Measurements from ENCODE around the gene CRABP2. TPM values are rescaled to one million over a fixed set of nuclear protein-coding genes. Genes with fewer than 3 reads are reported as not detected.

The CRABP2 gene
- total RNA-seq, 1 donor from 2014 or later = 0.55 TPM

- intact Hi-C loops (cut with micrococcal nuclease) = no loop called here
- no peaks in the 10 kb centered on the region for H3K36me3 Mint-ChIP-seq (ENCODE audit: low read depth)
- ATAC-seq (ENCODE audit: low read depth) = no peak
- no peak for DNase-seq
- H3K4me3 Mint-ChIP-seq = no peak overlapping the region
- CTCF ChIA-PET = no interaction called here
- peaks cover 26% of the 10 kb centered on the region for H3K27me3 Mint-ChIP-seq
- POLR2A ChIA-PET = no interaction called here
- no peak overlapping the region for H3K27ac Mint-ChIP-seq
- H3K4me1 Mint-ChIP-seq = peaks cover 7% of the 10 kb centered on the region
- no peaks in the 10 kb centered on the region for H3K9me3 Mint-ChIP-seq
- TF ChIP-seq CTCF (IDR thresholded peaks at IDR 0.05) = no peak
Observed at GRCh38 chr1:156670791-156671190, 34.6 kb downstream of the CRABP2 start.

- no peaks in the 10 kb centered on the region for H3K36me3 Mint-ChIP-seq (ENCODE audit: low read depth)
- peaks cover 24% of the 10 kb centered on the region for H3K27me3 Mint-ChIP-seq
- H3K9me3 Mint-ChIP-seq = no peaks in the 10 kb centered on the region
- TF ChIP-seq CTCF (IDR thresholded peaks at IDR 0.05) = no peak
- DNase-seq (no peak), ATAC-seq (ENCODE audit: low read depth) (no peak)
- CTCF ChIA-PET = interaction anchor here (0.7 kb wide), 1 partner anchor 43 kb away, joined by 3 read pairs; no protein-coding TSS in a partner anchor
- intact Hi-C loops (cut with micrococcal nuclease) = no loop called here
- no peak overlapping the region for H3K4me3 Mint-ChIP-seq
- POLR2A ChIA-PET = no interaction called here
- peaks cover 12% of the 10 kb centered on the region for H3K4me1 Mint-ChIP-seq
- H3K27ac Mint-ChIP-seq = no peak overlapping the region
Observed at GRCh38 chr1:156670359-156670758, 35.0 kb downstream of the CRABP2 start.

GRCh38 chr1:156669794-156670193 lies 35.6 kb downstream of the CRABP2 start:
- CTCF ChIA-PET = interaction anchor here (0.7 kb wide), 1 partner anchor 42 kb away, joined by 3 read pairs; no protein-coding TSS in a partner anchor
- no peak overlapping the region for H3K27ac Mint-ChIP-seq
- POLR2A ChIA-PET = no interaction called here
- H3K4me3 Mint-ChIP-seq = no peak overlapping the region
- TF ChIP-seq CTCF (IDR thresholded peaks at IDR 0.05) = no peak
- H3K9me3 Mint-ChIP-seq = no peaks in the 10 kb centered on the region
- DNase-seq = no peak
- ATAC-seq (ENCODE audit: low read depth) = no peak
- intact Hi-C loops (cut with micrococcal nuclease) = no loop called here
- H3K4me1 Mint-ChIP-seq = peaks cover 17% of the 10 kb centered on the region
- no peaks in the 10 kb centered on the region for H3K36me3 Mint-ChIP-seq (ENCODE audit: low read depth)
- peaks cover 19% of the 10 kb centered on the region for H3K27me3 Mint-ChIP-seq

- intact Hi-C loops (cut with micrococcal nuclease) = no loop called here
- peaks cover 14% of the 10 kb centered on the region for H3K27me3 Mint-ChIP-seq
- ChIA-PET CTCF (no interaction called here), POLR2A (no interaction called here)
- H3K36me3 Mint-ChIP-seq (ENCODE audit: low read depth) = no peaks in the 10 kb centered on the region
- no peak overlapping the region for H3K4me3 Mint-ChIP-seq
- ATAC-seq (ENCODE audit: low read depth) = no peak
- no peaks in the 10 kb centered on the region for H3K9me3 Mint-ChIP-seq
- peaks cover 25% of the 10 kb centered on the region for H3K4me1 Mint-ChIP-seq
- TF ChIP-seq CTCF (IDR thresholded peaks at IDR 0.05) = no peak
- no peak overlapping the region for H3K27ac Mint-ChIP-seq
- no peak for DNase-seq
Observed at GRCh38 chr1:156668801-156669637, 36.4 kb downstream of the CRABP2 start.

- Mint-ChIP-seq H3K36me3 (ENCODE audit: low read depth) (no peaks in the 10 kb centered on the region), H3K27me3 (peaks cover 5% of the 10 kb centered on the region), H3K4me1 (peaks cover 34% of the 10 kb centered on the region), H3K4me3 (no peak overlapping the region), H3K9me3 (no peaks in the 10 kb centered on the region), H3K27ac (no peak overlapping the region)
- ATAC-seq (ENCODE audit: low read depth) (no peak), DNase-seq (no peak)
- ChIA-PET CTCF (no interaction called here), POLR2A (interaction anchor here (0.7 kb wide), 1 partner anchor 9 kb away, joined by 4 read pairs; no protein-coding TSS in a partner anchor)
- no peak for TF ChIP-seq CTCF (IDR thresholded peaks at IDR 0.05)
- intact Hi-C loops (cut with micrococcal nuclease) = no loop called here
Observed at GRCh38 chr1:156667968-156668709, 37.2 kb downstream of the CRABP2 start.

All from activated B cell treated with CpG ODN at 0.5 μM for 24 hours (primary cell).